Measurements from ENCODE around the gene DMGDH. TPM values are rescaled to one million over a fixed set of nuclear protein-coding genes. Genes with fewer than 3 reads are reported as not detected.

The DMGDH gene
- total and polyA plus RNA-seq, 2 donors from 2014 or later: 10.4 to 39.7 TPM

- Histone ChIP-seq H3K27ac (ENCODE audit: low read depth in 2 of 2, low read length in 2 of 2) (no peak overlapping the region), H3K9ac (ENCODE audit: low read length in 3 of 3) (no peak overlapping the region), H3K9me3 (ENCODE audit: control insufficient read depth in 2 of 3, insufficient read depth in 1 of 3, low read length in 3 of 3) (peaks cover 0 to 5% (median 0%) of the 10 kb centered on the region in 3 donors), H3K36me3 (ENCODE audit: control insufficient read depth in 2 of 3, insufficient read depth in 3 of 3, low read length in 3 of 3) (peaks cover 0 to 8% (median 0%) of the 10 kb centered on the region in 3 donors), H3K4me1 (ENCODE audit: control insufficient read depth in 2 of 3, insufficient read depth in 2 of 3, low read depth in 1 of 3, low read length in 3 of 3) (no peaks in the 10 kb centered on the region), H3K27me3 (ENCODE audit: control insufficient read depth, insufficient read depth, low read length) (no peaks in the 10 kb centered on the region), H3K4me3 (ENCODE audit: low read length in 3 of 3) (no peak overlapping the region)
- FAIRE-seq (no peak), DNase-seq (no peak)
- intact Hi-C loops (cut with DNase I): no loop called here
- TF ChIP-seq CTCF (IDR thresholded peaks at IDR 0.05; ENCODE audit: borderline replicate concordance, extremely low read depth, insufficient read depth): no peak
Observed at GRCh38 chr5:79048437-79048836, 21.0 kb downstream of the DMGDH start.

GRCh38 chr5:79047199-79047598 lies 22.3 kb downstream of the DMGDH start:
- DNase-seq (no peak), FAIRE-seq (no peak)
- TF ChIP-seq CTCF (IDR thresholded peaks at IDR 0.05; ENCODE audit: borderline replicate concordance, extremely low read depth, insufficient read depth): no peak
- H3K27ac ChIP-seq (ENCODE audit: low read depth in 2 of 2, low read length in 2 of 2): no peak overlapping the region
- intact Hi-C loops (cut with DNase I): no loop called here
- H3K9ac ChIP-seq (ENCODE audit: low read length in 3 of 3): no peak overlapping the region
- H3K4me1 ChIP-seq (ENCODE audit: control insufficient read depth in 2 of 3, insufficient read depth in 2 of 3, low read depth in 1 of 3, low read length in 3 of 3): no peaks in the 10 kb centered on the region
- H3K36me3 ChIP-seq (ENCODE audit: control insufficient read depth in 2 of 3, insufficient read depth in 3 of 3, low read length in 3 of 3): peaks cover 0 to under 1% (median 0%) of the 10 kb centered on the region in 3 donors
- H3K27me3 ChIP-seq (ENCODE audit: control insufficient read depth, insufficient read depth, low read length): no peaks in the 10 kb centered on the region
- peaks cover 0 to 5% (median 0%) of the 10 kb centered on the region in 3 donors for H3K9me3 ChIP-seq (ENCODE audit: control insufficient read depth in 2 of 3, insufficient read depth in 1 of 3, low read length in 3 of 3)
- no peak overlapping the region for H3K4me3 ChIP-seq (ENCODE audit: low read length in 3 of 3)

- DNase-seq (no peak), FAIRE-seq (no peak)
- Histone ChIP-seq H3K9me3 (ENCODE audit: control insufficient read depth in 2 of 3, insufficient read depth in 1 of 3, low read length in 3 of 3) (no peaks in the 10 kb centered on the region), H3K36me3 (ENCODE audit: control insufficient read depth in 2 of 3, insufficient read depth in 3 of 3, low read length in 3 of 3) (no peaks in the 10 kb centered on the region), H3K9ac (ENCODE audit: low read length in 3 of 3) (no peak overlapping the region), H3K4me3 (ENCODE audit: low read length in 3 of 3) (no peak overlapping the region), H3K27ac (ENCODE audit: low read depth in 2 of 2, low read length in 2 of 2) (no peak overlapping the region), H3K4me1 (ENCODE audit: control insufficient read depth in 2 of 3, insufficient read depth in 2 of 3, low read depth in 1 of 3, low read length in 3 of 3) (no peaks in the 10 kb centered on the region), H3K27me3 (ENCODE audit: control insufficient read depth, insufficient read depth, low read length) (no peaks in the 10 kb centered on the region)
- TF ChIP-seq CTCF (IDR thresholded peaks at IDR 0.05; ENCODE audit: borderline replicate concordance, extremely low read depth, insufficient read depth): no peak
- intact Hi-C loops (cut with DNase I): no loop called here
Observed at GRCh38 chr5:79042188-79042587, 27.3 kb downstream of the DMGDH start.

- no peak for FAIRE-seq
Observed at GRCh38 chr5:79036769-79037168, 32.7 kb downstream of the DMGDH start.

More at GRCh38 chr5:79036769-79037168, 32.7 kb downstream of the DMGDH start:
- Histone ChIP-seq H3K9me3 (ENCODE audit: control insufficient read depth in 2 of 3, insufficient read depth in 1 of 3, low read length in 3 of 3) (peaks cover 0 to 5% (median 0%) of the 10 kb centered on the region in 3 donors), H3K9ac (ENCODE audit: low read length in 3 of 3) (no peak overlapping the region), H3K4me3 (ENCODE audit: low read length in 3 of 3) (no peak overlapping the region), H3K4me1 (ENCODE audit: control insufficient read depth in 2 of 3, insufficient read depth in 2 of 3, low read depth in 1 of 3, low read length in 3 of 3) (peaks cover 0 to 17% (median 5%) of the 10 kb centered on the region in 3 donors), H3K27ac (ENCODE audit: low read depth in 2 of 2, low read length in 2 of 2) (no peak overlapping the region), H3K27me3 (ENCODE audit: control insufficient read depth, insufficient read depth, low read length) (no peaks in the 10 kb centered on the region), H3K36me3 (ENCODE audit: control insufficient read depth in 2 of 3, insufficient read depth in 3 of 3, low read length in 3 of 3) (no peaks in the 10 kb centered on the region)
- TF ChIP-seq CTCF (IDR thresholded peaks at IDR 0.05; ENCODE audit: borderline replicate concordance, extremely low read depth, insufficient read depth): no peak
- no peak for DNase-seq
- intact Hi-C loops (cut with DNase I): no loop called here
